HG03097 (cell line): ENCODE results near the gene OR52I2.

ENCODE experiments used
- ATAC-seq: cut with Tn5 transposase; IDR thresholded peaks from one replicate; pipeline ENCODE4 v1.9.1; 2021; ENCODE audit not compliant: unreplicated experiment, low FRiP score

The OR52I2 gene

DNA sequence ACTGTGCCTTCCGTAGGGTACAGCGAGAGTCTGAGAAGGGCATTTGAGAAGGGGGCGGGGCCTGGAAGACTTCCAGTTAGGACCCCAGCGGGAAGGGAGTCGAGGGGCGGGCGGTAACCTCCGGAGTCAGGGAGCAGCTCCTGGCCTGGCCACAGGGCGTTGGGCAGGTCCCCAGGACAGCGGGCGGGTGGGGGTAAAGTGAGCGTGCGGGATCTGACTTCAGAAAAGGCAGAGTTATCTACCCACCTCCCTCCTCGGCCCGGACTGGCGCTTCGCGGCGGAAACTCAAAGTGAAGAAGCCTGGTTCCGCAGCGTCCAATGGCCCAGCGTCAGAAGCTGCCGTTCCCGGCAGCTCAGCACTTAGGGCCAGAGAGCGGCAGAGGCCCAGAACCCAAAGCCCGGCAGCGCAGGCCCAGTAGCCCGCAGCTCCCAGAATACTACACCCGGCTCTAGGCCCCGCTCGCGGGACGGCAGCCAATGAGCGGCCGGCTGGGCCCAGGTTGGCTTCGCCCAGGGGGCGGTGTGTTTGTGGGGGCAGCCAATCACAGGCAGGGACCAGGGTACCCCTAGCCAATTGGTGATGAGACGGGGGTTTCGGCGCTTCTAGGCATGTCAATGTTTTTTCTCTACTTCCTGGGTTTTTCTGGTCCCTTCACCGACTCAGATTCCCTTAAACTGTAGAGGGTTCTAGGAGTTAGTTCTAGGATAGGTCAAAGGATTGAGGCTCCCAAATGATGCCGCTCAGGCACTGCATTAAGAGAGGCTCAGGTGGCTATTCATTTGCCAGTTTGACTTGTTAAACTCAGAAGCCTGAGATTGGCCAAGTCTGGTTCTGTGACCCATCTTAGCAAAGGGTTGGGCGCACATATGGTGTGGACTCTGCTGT, 26.5 kb downstream of the OR52I2 start, which contains the start of gene TRIM68:
Gene TRIM68, minus strand, starts transcription at position 451 of the 886 bp plus-strand sequence. CDS start 2,727 bp downstream, outside the sequence.
- ATAC-seq: peak; percentile 100

- no peak for ATAC-seq
Observed at GRCh38 chr11:4610258-4610935, 28.9 kb downstream of the OR52I2 start.

- ATAC-seq: no peak
Observed at GRCh38 chr11:4611986-4612385, 30.4 kb downstream of the OR52I2 start.

DNA sequence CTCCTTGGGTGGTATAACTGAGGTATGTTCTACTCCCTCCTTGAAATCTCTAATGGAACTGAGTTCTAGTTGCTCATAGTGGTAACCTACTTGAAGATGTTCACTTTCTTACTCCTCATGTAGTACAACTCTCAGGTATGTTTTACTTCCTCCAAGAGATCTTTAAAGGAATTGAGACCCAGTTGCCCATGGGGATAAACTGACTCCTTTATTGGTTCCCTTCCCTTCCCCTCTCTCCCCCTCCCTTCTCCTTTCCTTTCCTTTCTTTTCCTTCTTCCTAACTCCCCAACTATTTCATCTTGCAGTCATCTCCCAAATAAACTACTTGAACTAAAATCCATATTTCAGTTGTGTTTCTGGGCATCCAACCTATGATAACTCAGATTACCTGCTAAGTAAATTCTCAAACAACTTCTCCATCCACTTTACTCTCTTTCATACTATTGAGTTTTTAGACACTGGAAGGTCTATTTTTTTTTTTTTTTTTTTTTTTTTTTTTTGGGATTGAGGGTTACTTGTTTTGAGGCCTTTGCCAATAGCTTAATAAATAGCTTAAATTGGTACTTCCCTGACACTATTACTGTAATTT, 34.4 kb downstream of the OR52I2 start:
- ATAC-seq: no peak

DNA sequence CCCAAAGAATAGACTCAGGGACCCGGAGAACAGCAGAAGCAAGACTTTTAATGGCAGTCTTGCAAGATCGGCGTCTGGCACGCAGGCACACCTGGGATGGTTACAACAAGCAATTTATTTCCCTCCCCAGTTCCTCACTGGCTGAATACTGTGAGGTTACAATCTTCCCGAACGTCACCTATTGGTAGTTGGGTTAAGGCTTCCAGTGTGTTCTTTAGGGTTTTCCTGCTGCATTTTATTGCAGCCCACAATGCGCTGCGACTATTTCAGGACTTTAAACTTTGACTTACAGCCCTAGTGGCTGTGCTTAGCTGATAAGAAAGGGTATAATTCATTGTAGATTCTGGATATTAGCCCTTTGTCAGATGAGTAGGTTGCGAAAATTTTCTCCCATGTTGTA, 38.0 kb downstream of the OR52I2 start:
- ATAC-seq: no peak

- no peak for ATAC-seq
Observed at GRCh38 chr11:4626207-4627099, 44.9 kb downstream of the OR52I2 start.

GRCh38 chr11:4636136-4636535, 54.6 kb downstream of the OR52I2 start:
- ATAC-seq: no peak

DNA sequence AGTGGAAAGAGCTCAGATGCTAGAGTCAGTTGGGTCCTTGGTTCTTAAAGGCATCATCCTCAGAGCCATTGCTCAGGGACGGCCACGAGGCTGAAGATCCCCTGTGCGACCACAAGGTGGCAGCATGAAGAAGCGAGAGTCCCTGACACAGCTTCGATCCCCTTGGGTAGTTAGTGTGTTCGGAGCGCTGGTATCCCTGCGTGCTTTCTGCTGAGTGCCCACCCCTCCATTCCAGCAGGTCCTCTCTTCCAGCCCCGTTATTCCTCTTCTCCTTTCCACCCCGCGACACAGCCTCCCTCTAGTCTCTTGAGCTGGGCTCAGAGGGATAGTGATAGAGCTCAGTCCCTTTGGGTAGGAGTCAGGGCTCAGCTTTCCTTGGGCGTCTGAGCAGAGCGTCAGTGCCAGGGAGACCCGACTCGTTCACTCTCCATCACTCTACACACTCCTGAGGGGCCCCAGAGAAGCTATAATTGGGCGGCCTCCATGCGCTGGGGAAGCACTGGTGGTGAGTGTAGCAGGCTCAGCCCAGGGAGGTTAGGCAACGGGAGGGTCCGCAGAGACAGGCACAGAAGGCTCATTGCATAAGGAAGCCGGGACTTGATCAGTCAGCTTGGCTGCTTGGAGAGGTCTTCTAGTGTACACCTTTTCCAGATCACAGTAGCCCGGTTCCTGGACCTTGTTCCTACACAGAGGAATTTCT, 55.6 kb downstream of the OR52I2 start, which contains the start of gene OR51D1:
Gene OR51D1, plus strand, starts transcription at position 516 of the 700 bp plus-strand sequence. CDS start 2,314 bp downstream, outside the sequence.
- ATAC-seq: peak; percentile 90

DNA sequence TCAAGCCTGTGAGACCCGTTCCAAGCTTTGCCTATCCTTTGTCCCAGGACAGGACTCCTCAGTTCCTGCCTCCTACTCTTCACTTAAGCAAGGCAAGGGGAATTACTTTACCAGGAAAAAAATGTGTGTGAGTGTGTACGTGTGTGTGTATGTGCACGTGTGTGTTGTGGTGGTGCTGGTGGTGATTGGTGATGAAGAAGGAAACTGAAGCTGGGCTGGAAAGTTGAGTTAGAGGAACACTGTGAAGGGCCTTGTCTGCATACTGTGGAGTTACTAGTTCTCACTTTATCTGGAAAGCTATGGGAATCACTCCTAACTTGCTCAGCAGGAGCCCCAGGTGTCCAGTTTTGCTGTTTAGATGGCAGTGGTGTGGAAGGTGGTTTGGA, 56.1 kb downstream of the OR52I2 start:
- no peak for ATAC-seq

GRCh38 chr11:4639931-4640330, 58.4 kb downstream of the OR52I2 start:
- ATAC-seq: no peak

- ATAC-seq: no peak
Observed at GRCh38 chr11:4641501-4641900, 60.0 kb downstream of the OR52I2 start.

- ATAC-seq: no peak
Observed at GRCh38 chr11:4642043-4642442, 60.5 kb downstream of the OR52I2 start.
